HepG2 (cell line): Measurements from ENCODE around the gene RHBDL1. TPM values are rescaled to one million over a fixed set of nuclear protein-coding genes. Genes with fewer than 3 reads are reported as not detected.

Experiments used
- ELF3 ChIP-seq: IDR thresholded peaks from 2 replicates; pipeline ENCODE4 v1.6.1; 2016; ENCODE audit warnings: missing genetic modification reagents, missing compliant biosample characterization
- ETV5 ChIP-seq: IDR thresholded peaks from 2 replicates; pipeline ENCODE4 v1.6.1; 2018; ENCODE audit warnings: missing biosample characterization, missing genetic modification reagents, inconsistent platforms, borderline replicate concordance
- HOXA3 ChIP-seq: sonication (generic); formaldehyde crosslinking; IDR thresholded peaks from 2 replicates; pipeline ENCODE4 v1.5.0; 2020; ENCODE audit warnings: missing genetic modification reagents
- MEIS2 ChIP-seq: sonication (generic); formaldehyde crosslinking; IDR thresholded peaks from 2 replicates; pipeline ENCODE4 v1.9.0; 2021; ENCODE audit warnings: mild to moderate bottlenecking, missing genetic modification reagents
- YY1 ChIP-seq: IDR thresholded peaks from 2 replicates; pipeline ENCODE4 v1.6.1; 2011; ENCODE audit warnings: low read length, low read depth, moderate library complexity, mild to moderate bottlenecking; ENCODE audit not compliant: insufficient read depth, insufficient replicate concordance
- ZFP41 ChIP-seq: sonication (generic); formaldehyde crosslinking; IDR thresholded peaks from 2 replicates; pipeline ENCODE4 v1.4.0; 2020; ENCODE audit warnings: mild to moderate bottlenecking, missing genetic modification reagents, borderline replicate concordance
- ZNF232 ChIP-seq: sonication (generic); formaldehyde crosslinking; IDR thresholded peaks from 2 replicates; pipeline ENCODE4 v1.4.0; 2020; ENCODE audit warnings: missing genetic modification reagents, borderline replicate concordance
- ZNF546 ChIP-seq: sonication (generic); formaldehyde crosslinking; conservative IDR thresholded peaks from 2 replicates; pipeline ENCODE4 v1.8.1; 2023; ENCODE audit warnings: mild to moderate bottlenecking, missing genetic modification reagents
- ZNF670 ChIP-seq: sonication (generic); formaldehyde crosslinking; IDR thresholded peaks from 2 replicates; pipeline ENCODE4 v1.8.0; 2022; ENCODE audit warnings: mild to moderate bottlenecking, missing genetic modification reagents, borderline replicate concordance
- ZNF713 ChIP-seq: sonication (generic); formaldehyde crosslinking; IDR thresholded peaks from 2 replicates; pipeline ENCODE4 v1.4.0; 2020; ENCODE audit warnings: mild to moderate bottlenecking, missing genetic modification reagents
- ZNF768 ChIP-seq: sonication (generic); formaldehyde crosslinking; IDR thresholded peaks from 2 replicates; pipeline ENCODE4 v1.4.0; 2020; ENCODE audit warnings: missing genetic modification reagents
- polyA plus RNA-seq, 8 experiments: library from polyadenylated mRNA; depleted of rRNA in 3 of 8; stranded (reverse) in 7 of 8; unstranded in 1 of 8; fragments of >200 nt; fragmentation: Illumina TruSeq in 4 of 8; extraction: Trizol in 4 of 8; gene quantifications; 2 replicates each; pipeline versions ENCODE4 v1.2.1 to v1.2.3, GENCODE V29; 2011 to 2016; ENCODE audit warnings: low read depth in 4 of 8, missing spikeins in 1 of 8, mixed read lengths in 1 of 8; ENCODE audit not compliant: insufficient read depth in 1 of 8
- total RNA-seq, 5 experiments: library from RNA; depleted of rRNA; stranded (reverse); fragments of >200 nt; fragmentation: Illumina TruSeq; extraction: Trizol; gene quantifications; 2 replicates each; pipeline ENCODE4 v1.2.3, GENCODE V29; 2016; ENCODE audit warnings: low read depth in 1 of 5
- TF ChIP-seq, protein P1 (sequence below): sonication (generic); formaldehyde crosslinking; IDR thresholded peaks from 2 replicates; pipeline ENCODE4 v1.5.0; 2020; ENCODE audit warnings: missing genetic modification reagents, mild to moderate bottlenecking, borderline replicate concordance
- TF ChIP-seq, protein P2 (sequence below): sonication (generic); formaldehyde crosslinking; IDR thresholded peaks from 2 replicates; pipeline ENCODE4 v1.5.1; 2020; ENCODE audit warnings: missing genetic modification reagents, mild to moderate bottlenecking, borderline replicate concordance
- TF ChIP-seq, protein P3 (sequence below): sonication (generic); formaldehyde crosslinking; IDR thresholded peaks from 2 replicates; pipeline ENCODE4 v1.5.0; 2020; ENCODE audit warnings: missing genetic modification reagents
- TF ChIP-seq, protein P4 (sequence below): sonication (generic); formaldehyde crosslinking; conservative IDR thresholded peaks from 2 replicates; pipeline ENCODE4 v1.4.0; 2020; ENCODE audit warnings: mild to moderate bottlenecking, missing genetic modification reagents, moderate library complexity
- TF ChIP-seq, protein P5 (sequence below): sonication (generic); formaldehyde crosslinking; IDR thresholded peaks from 2 replicates; pipeline ENCODE4 v1.8.1; 2023; ENCODE audit warnings: mild to moderate bottlenecking, missing genetic modification reagents
- TF ChIP-seq, protein P6 (sequence below): sonication (generic); formaldehyde crosslinking; IDR thresholded peaks from 2 replicates; pipeline ENCODE4 v1.4.0; 2020; ENCODE audit warnings: missing genetic modification reagents, borderline replicate concordance

RHBDL1 gene
- total and polyA plus RNA-seq, 2 of the 13 experiments (the other 11 are each of a cell fraction or from before 2014, with no cell fraction given), result 1.8 to 3.8 TPM

DNA sequence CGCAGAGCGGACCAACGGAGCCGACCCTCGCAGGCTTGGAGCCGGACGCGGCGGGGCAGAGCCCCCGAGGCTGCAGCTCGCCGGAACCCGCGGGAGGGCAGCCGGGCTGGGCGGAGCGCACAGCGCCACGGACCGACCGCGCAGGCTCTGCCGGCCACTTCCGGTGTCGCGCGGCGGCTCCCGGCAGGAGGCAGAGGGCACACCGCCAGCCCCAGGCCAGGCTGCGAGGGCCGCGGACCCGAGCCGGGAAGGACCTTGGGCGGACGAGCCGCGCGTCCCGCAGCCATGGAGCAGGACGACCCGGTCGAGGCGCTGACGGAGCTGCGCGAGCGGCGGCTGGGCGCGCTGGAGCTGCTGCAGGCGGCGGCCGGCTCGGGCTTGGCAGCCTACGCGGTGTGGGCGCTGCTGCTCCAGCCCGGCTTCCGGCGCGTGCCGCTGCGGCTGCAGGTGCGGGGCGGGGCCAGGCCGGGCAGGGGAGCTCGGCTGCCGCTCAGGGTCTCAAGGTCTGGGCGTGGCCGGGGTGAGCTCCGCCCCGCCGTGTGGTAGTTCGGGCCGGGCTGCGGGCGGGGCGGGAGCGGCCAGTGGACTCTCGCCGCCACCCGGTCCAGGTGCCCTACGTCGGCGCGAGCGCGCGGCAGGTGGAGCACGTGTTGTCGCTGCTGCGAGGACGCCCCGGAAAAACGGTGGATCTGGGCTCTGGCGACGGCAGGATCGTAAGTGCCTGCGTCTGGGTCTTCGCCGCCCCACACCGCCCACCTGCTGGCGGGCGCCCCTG is 45.7 kb downstream of the RHBDL1 start, which contains the start of gene ANTKMT (continued):
- 0 out of 2 replicates have a peak, but pooled peaks have one; percentile 81 for TF ChIP-seq ZNF670 (CRISPR knock-in tag)
- peak; percentile 13; the same call in 1 of the 2 replicates for TF ChIP-seq ELF3 (CRISPR knock-in tag)
- no peak; the same call in 1 of the 2 replicates for TF ChIP-seq ZNF713 (CRISPR knock-in tag)
- TF ChIP-seq, protein P1, sequence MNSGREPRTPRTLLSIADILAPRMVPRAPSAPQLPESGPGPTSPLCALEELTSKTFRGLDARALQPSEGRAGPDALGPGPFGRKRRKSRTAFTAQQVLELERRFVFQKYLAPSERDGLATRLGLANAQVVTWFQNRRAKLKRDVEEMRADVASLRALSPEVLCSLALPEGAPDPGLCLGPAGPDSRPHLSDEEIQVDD (CRISPR knock-in tag), result peak; percentile 59; the same call in 1 of the 2 replicates
- TF ChIP-seq, protein P2, sequence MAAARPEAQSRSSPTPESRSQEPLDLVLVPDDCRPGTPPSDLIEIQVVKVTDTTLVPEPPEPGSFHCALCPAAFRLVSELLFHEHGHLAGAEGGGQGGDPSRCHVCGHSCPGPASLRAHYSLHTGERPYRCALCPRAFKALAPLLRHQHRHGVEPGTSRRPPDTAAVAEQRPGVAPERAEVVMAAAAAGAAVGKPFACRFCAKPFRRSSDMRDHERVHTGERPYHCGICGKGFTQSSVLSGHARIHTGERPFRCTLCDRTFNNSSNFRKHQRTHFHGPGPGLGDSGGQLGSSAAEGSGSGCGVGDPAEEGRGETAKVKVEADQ (CRISPR knock-in tag), result peak; percentile 89
- TF ChIP-seq ETV5 (CRISPR knock-in tag), result peak; percentile 61; the same call in 1 of the 2 replicates
- peak; percentile 82 for TF ChIP-seq HOXA3 (CRISPR knock-in tag)
- peak; percentile 56 for TF ChIP-seq MEIS2 (CRISPR knock-in tag)
- TF ChIP-seq, protein P3, sequence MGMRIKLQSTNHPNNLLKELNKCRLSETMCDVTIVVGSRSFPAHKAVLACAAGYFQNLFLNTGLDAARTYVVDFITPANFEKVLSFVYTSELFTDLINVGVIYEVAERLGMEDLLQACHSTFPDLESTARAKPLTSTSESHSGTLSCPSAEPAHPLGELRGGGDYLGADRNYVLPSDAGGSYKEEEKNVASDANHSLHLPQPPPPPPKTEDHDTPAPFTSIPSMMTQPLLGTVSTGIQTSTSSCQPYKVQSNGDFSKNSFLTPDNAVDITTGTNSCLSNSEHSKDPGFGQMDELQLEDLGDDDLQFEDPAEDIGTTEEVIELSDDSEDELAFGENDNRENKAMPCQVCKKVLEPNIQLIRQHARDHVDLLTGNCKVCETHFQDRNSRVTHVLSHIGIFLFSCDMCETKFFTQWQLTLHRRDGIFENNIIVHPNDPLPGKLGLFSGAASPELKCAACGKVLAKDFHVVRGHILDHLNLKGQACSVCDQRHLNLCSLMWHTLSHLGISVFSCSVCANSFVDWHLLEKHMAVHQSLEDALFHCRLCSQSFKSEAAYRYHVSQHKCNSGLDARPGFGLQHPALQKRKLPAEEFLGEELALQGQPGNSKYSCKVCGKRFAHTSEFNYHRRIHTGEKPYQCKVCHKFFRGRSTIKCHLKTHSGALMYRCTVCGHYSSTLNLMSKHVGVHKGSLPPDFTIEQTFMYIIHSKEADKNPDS (CRISPR knock-in tag), result 0 out of 2 replicates have a peak, but pooled peaks have one; percentile 3
- peak; percentile 79; the same call in 1 of the 2 replicates for TF ChIP-seq ZNF232 (CRISPR knock-in tag)
- TF ChIP-seq, protein P4, sequence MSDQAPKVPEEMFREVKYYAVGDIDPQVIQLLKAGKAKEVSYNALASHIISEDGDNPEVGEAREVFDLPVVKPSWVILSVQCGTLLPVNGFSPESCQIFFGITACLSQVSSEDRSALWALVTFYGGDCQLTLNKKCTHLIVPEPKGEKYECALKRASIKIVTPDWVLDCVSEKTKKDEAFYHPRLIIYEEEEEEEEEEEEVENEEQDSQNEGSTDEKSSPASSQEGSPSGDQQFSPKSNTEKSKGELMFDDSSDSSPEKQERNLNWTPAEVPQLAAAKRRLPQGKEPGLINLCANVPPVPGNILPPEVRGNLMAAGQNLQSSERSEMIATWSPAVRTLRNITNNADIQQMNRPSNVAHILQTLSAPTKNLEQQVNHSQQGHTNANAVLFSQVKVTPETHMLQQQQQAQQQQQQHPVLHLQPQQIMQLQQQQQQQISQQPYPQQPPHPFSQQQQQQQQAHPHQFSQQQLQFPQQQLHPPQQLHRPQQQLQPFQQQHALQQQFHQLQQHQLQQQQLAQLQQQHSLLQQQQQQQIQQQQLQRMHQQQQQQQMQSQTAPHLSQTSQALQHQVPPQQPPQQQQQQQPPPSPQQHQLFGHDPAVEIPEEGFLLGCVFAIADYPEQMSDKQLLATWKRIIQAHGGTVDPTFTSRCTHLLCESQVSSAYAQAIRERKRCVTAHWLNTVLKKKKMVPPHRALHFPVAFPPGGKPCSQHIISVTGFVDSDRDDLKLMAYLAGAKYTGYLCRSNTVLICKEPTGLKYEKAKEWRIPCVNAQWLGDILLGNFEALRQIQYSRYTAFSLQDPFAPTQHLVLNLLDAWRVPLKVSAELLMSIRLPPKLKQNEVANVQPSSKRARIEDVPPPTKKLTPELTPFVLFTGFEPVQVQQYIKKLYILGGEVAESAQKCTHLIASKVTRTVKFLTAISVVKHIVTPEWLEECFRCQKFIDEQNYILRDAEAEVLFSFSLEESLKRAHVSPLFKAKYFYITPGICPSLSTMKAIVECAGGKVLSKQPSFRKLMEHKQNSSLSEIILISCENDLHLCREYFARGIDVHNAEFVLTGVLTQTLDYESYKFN (CRISPR knock-in tag), result peak; percentile 7
- TF ChIP-seq ZNF546, result no peak
- peak; percentile 72 for TF ChIP-seq YY1
- TF ChIP-seq, protein P5, sequence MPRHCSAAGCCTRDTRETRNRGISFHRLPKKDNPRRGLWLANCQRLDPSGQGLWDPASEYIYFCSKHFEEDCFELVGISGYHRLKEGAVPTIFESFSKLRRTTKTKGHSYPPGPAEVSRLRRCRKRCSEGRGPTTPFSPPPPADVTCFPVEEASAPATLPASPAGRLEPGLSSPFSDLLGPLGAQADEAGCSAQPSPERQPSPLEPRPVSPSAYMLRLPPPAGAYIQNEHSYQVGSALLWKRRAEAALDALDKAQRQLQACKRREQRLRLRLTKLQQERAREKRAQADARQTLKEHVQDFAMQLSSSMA, result no peak; the same call in 1 of the 2 replicates
- TF ChIP-seq ZFP41 (CRISPR knock-in tag), result no peak
- TF ChIP-seq, protein P6, sequence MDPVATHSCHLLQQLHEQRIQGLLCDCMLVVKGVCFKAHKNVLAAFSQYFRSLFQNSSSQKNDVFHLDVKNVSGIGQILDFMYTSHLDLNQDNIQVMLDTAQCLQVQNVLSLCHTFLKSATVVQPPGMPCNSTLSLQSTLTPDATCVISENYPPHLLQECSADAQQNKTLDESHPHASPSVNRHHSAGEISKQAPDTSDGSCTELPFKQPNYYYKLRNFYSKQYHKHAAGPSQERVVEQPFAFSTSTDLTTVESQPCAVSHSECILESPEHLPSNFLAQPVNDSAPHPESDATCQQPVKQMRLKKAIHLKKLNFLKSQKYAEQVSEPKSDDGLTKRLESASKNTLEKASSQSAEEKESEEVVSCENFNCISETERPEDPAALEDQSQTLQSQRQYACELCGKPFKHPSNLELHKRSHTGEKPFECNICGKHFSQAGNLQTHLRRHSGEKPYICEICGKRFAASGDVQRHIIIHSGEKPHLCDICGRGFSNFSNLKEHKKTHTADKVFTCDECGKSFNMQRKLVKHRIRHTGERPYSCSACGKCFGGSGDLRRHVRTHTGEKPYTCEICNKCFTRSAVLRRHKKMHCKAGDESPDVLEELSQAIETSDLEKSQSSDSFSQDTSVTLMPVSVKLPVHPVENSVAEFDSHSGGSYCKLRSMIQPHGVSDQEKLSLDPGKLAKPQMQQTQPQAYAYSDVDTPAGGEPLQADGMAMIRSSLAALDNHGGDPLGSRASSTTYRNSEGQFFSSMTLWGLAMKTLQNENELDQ, result no peak
- TF ChIP-seq ZNF768 (CRISPR knock-in tag), result peak; percentile 52; the same call in 1 of the 2 replicates
